Measurements from ENCODE around the gene CPSF3. TPM values are rescaled to one million over a fixed set of nuclear protein-coding genes. Genes with fewer than 3 reads are reported as not detected.

CPSF3 gene
- total RNA-seq, 4 donors from 2014 or later: 20.5 to 48.5 (median 29.2) TPM

GRCh38 chr2:9488583-9489547 lies 65.4 kb downstream of the CPSF3 start:
- Histone ChIP-seq H3K27me3 (no peaks in the 10 kb centered on the region), H3K27ac (no peak overlapping the region), H3K9me3 (no peaks in the 10 kb centered on the region), H3K4me1 (no peaks in the 10 kb centered on the region), H3K4me3 (no peak overlapping the region), H3K36me3 (peaks cover 99% of the 10 kb centered on the region)
- DNase-seq (ENCODE audit: low spot score in 2 of 2): no peak
- TF ChIP-seq, protein P1, sequence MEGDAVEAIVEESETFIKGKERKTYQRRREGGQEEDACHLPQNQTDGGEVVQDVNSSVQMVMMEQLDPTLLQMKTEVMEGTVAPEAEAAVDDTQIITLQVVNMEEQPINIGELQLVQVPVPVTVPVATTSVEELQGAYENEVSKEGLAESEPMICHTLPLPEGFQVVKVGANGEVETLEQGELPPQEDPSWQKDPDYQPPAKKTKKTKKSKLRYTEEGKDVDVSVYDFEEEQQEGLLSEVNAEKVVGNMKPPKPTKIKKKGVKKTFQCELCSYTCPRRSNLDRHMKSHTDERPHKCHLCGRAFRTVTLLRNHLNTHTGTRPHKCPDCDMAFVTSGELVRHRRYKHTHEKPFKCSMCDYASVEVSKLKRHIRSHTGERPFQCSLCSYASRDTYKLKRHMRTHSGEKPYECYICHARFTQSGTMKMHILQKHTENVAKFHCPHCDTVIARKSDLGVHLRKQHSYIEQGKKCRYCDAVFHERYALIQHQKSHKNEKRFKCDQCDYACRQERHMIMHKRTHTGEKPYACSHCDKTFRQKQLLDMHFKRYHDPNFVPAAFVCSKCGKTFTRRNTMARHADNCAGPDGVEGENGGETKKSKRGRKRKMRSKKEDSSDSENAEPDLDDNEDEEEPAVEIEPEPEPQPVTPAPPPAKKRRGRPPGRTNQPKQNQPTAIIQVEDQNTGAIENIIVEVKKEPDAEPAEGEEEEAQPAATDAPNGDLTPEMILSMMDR (IDR thresholded peaks at IDR 0.05): no peak
- no peak for TF ChIP-seq POLR2AphosphoS5 (IDR thresholded peaks at IDR 0.05)
- TF ChIP-seq POLR2A (IDR thresholded peaks at IDR 0.05): no peak
- no peak for TF ChIP-seq EP300 (IDR thresholded peaks at IDR 0.05)
- WGBS: 100% methylated on average over 1 of the region's 1 CpG

GRCh38 chr2:9490789-9491188 lies 67.3 kb downstream of the CPSF3 start:
- 96% methylated on average over 2 of the region's 2 CpGs for WGBS
- Histone ChIP-seq H3K4me3 (no peak overlapping the region), H3K27ac (no peak overlapping the region), H3K4me1 (no peaks in the 10 kb centered on the region), H3K9me3 (no peaks in the 10 kb centered on the region), H3K36me3 (peaks cover 99% of the 10 kb centered on the region), H3K27me3 (no peaks in the 10 kb centered on the region)
- no peak for DNase-seq (ENCODE audit: low spot score in 2 of 2)
- TF ChIP-seq, protein P1 (IDR thresholded peaks at IDR 0.05): no peak
- TF ChIP-seq EP300 (IDR thresholded peaks at IDR 0.05) (no peak), POLR2AphosphoS5 (IDR thresholded peaks at IDR 0.05) (no peak), POLR2A (IDR thresholded peaks at IDR 0.05) (no peak)

DNA sequence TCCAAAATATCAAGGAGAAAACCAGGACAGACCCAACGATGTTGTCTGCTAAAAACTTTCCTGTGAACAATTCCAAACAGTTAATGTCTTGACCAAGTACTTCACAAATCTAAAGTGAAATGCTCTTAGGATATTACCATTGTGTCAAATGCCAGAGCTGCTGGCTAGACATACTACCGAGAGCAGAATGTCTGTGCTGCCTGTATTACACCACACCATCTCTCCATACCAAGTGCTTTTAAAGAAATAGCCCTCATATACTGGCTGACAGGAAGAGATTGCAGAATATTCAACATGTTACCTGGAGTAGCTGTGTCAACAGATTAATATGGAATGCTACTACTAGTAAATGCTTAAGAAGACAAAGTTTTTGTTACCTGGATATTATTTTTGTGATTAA lies 69.5 kb downstream of the CPSF3 start:
- H3K4me1 ChIP-seq: no peaks in the 10 kb centered on the region
- no peak for DNase-seq (ENCODE audit: low spot score in 2 of 2)
- peaks cover 97% of the 10 kb centered on the region for H3K36me3 ChIP-seq
- H3K27me3 ChIP-seq: no peaks in the 10 kb centered on the region
- H3K9me3 ChIP-seq: no peaks in the 10 kb centered on the region
- TF ChIP-seq EP300 (IDR thresholded peaks at IDR 0.05): no peak
- TF ChIP-seq, protein P1 (IDR thresholded peaks at IDR 0.05): no peak
- no peak for TF ChIP-seq POLR2A (IDR thresholded peaks at IDR 0.05)
- no peak for TF ChIP-seq POLR2AphosphoS5 (IDR thresholded peaks at IDR 0.05)
- WGBS: 56% methylated on average over 2 of the region's 2 CpGs
- no peak overlapping the region for H3K27ac ChIP-seq
- H3K4me3 ChIP-seq: no peak overlapping the region

DNA sequence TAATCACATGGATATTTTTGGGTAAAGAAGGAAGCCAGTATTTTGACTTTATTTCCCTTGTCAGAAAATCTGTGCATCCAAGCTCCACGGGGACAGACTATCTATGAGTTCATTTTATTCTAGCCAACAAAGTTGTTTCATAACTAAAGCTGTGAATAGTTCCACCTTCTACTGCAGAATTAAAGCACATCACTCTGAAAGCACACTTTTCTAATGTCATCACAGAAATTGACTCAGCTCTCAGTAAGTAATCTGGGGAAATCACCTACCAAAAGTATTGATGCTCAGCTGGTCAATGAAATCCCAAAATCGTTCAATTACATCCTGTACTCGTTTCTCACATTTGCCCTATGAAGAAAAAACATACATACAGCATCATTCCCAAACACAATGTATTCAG lies 70.0 kb downstream of the CPSF3 start:
- H3K4me1 ChIP-seq: no peaks in the 10 kb centered on the region
- no peak overlapping the region for H3K27ac ChIP-seq
- DNase-seq (ENCODE audit: low spot score in 2 of 2): no peak
- no peak overlapping the region for H3K4me3 ChIP-seq
- TF ChIP-seq POLR2A (IDR thresholded peaks at IDR 0.05): no peak
- TF ChIP-seq, protein P1 (IDR thresholded peaks at IDR 0.05): no peak
- TF ChIP-seq POLR2AphosphoS5 (IDR thresholded peaks at IDR 0.05): no peak
- no peak for TF ChIP-seq EP300 (IDR thresholded peaks at IDR 0.05)
- H3K36me3 ChIP-seq: peaks cover 96% of the 10 kb centered on the region
- no peaks in the 10 kb centered on the region for H3K9me3 ChIP-seq
- H3K27me3 ChIP-seq: no peaks in the 10 kb centered on the region
- WGBS: 77% methylated on average over 3 of the region's 3 CpGs

DNA sequence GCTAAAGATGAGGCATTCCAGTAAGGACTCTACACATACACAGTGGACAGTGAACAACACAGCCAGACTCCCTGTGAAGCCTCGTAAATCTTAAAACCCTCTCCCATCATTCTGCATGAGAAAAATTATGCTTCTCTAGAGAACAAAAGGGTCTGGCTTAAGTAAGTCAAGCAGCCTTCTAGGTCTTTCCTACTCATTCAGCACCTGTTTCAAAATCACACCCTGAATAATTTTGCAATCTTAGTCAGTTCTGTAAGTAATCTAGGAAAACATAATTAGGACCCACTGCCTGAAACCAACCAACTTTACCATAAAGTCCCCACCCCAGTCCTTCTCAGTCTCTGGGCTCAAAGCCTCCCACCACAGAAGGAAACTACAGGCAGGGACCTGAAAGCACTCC lies 70.6 kb downstream of the CPSF3 start:
- no peaks in the 10 kb centered on the region for H3K4me1 ChIP-seq
- WGBS: 100% methylated on average over 1 of the region's 1 CpG
- H3K9me3 ChIP-seq: no peaks in the 10 kb centered on the region
- TF ChIP-seq EP300 (IDR thresholded peaks at IDR 0.05): no peak
- TF ChIP-seq, protein P1 (IDR thresholded peaks at IDR 0.05): no peak
- H3K27ac ChIP-seq: no peak overlapping the region
- H3K36me3 ChIP-seq: peaks cover 95% of the 10 kb centered on the region
- no peak for DNase-seq (ENCODE audit: low spot score in 2 of 2)
- no peaks in the 10 kb centered on the region for H3K27me3 ChIP-seq
- no peak overlapping the region for H3K4me3 ChIP-seq

Measured in suprapubic skin (tissue), 4 donors.